HG03045 (cell line): ENCODE results near the gene GPD1.

Source experiments
- ATAC-seq: cut with Tn5 transposase; IDR thresholded peaks from one replicate; pipeline ENCODE4 v1.9.1; 2021; ENCODE audit warnings: mild to moderate bottlenecking, moderate library complexity; ENCODE audit not compliant: unreplicated experiment

Gene GPD1

GRCh38 chr12:50103767-50104321, at the start of gene GPD1:
TSS of gene GPD1 (plus strand) at chr12:50104008. CDS start at chr12:50104051, 43 bp downstream.
- ATAC-seq, result no peak

GRCh38 chr12:50055831-50056638, 47.8 kb upstream of the GPD1 start:
- ATAC-seq, result no peak

- no peak for ATAC-seq
Measured at GRCh38 chr12:50056639-50056976, 47.2 kb upstream of the GPD1 start.

- no peak for ATAC-seq
Measured at GRCh38 chr12:50057000-50057841, 46.6 kb upstream of the GPD1 start, which contains the start of gene ASIC1. TSS of gene ASIC1 (plus strand) at chr12:50057596. CDS start at chr12:50058767, 1,171 bp downstream.

GRCh38 chr12:50057896-50058670, 45.7 kb upstream of the GPD1 start:
- no peak for ATAC-seq

GRCh38 chr12:50058743-50059312, 45.0 kb upstream of the GPD1 start:
- ATAC-seq, result no peak

GRCh38 chr12:50059440-50060119, 44.2 kb upstream of the GPD1 start:
- ATAC-seq, result no peak

GRCh38 chr12:50060120-50060468, 43.7 kb upstream of the GPD1 start:
- ATAC-seq, result no peak

GRCh38 chr12:50061171-50061570, 42.6 kb upstream of the GPD1 start:
- ATAC-seq, result no peak

- no peak for ATAC-seq
Measured at GRCh38 chr12:50061946-50062686, 41.7 kb upstream of the GPD1 start.

- ATAC-seq, result no peak
Measured at GRCh38 chr12:50062728-50063460, 40.9 kb upstream of the GPD1 start.

- ATAC-seq, result no peak
Measured at GRCh38 chr12:50065726-50066310, 38.0 kb upstream of the GPD1 start.

GRCh38 chr12:50066402-50066801, 37.4 kb upstream of the GPD1 start:
- ATAC-seq, result no peak

- ATAC-seq, result no peak
Measured at GRCh38 chr12:50069069-50069468, 34.7 kb upstream of the GPD1 start.

GRCh38 chr12:50069539-50069938, 34.3 kb upstream of the GPD1 start:
- ATAC-seq, result no peak

- no peak for ATAC-seq
Measured at GRCh38 chr12:50070314-50071060, 33.3 kb upstream of the GPD1 start.

GRCh38 chr12:50072198-50072907, 31.5 kb upstream of the GPD1 start:
- no peak for ATAC-seq
